Hematopoietic multipotent progenitor cell treated with erythropoietin and hydrocortisone succinate and interleukin-3 and kit ligand, for 15 days (in vitro differentiated cells): ENCODE data around the gene SCAMP4.

Experiments
- DNase-seq: peaks from one replicate; pipeline ENCODE4 v3.0.0-alpha.2; 2015; ENCODE audit warnings: low spot score

SCAMP4 gene

GRCh38 chr19:1938071-1938470, 32.9 kb downstream of the SCAMP4 start:
- no peak for DNase-seq

- no peak for DNase-seq
Measured at GRCh38 chr19:1941146-1942077, 36.2 kb downstream of the SCAMP4 start, which contains the start of gene CSNK1G2. TSS of gene CSNK1G2 (plus strand) at chr19:1941172. CDS start at chr19:1969773, 28,601 bp downstream.

- DNase-seq, result peak; percentile 40
Measured at GRCh38 chr19:1942078-1942933, 37.1 kb downstream of the SCAMP4 start.

- no peak for DNase-seq
Measured at GRCh38 chr19:1942934-1943555, 37.8 kb downstream of the SCAMP4 start.

- no peak for DNase-seq
Measured at GRCh38 chr19:1943661-1944087, 38.5 kb downstream of the SCAMP4 start.

- DNase-seq, result no peak
Measured at GRCh38 chr19:1944088-1944915, 39.1 kb downstream of the SCAMP4 start.

- DNase-seq, result no peak
Measured at GRCh38 chr19:1944916-1945561, 39.8 kb downstream of the SCAMP4 start.

GRCh38 chr19:1945899-1946298, 40.7 kb downstream of the SCAMP4 start:
- DNase-seq, result peak; percentile 37

- no peak for DNase-seq
Measured at GRCh38 chr19:1947651-1948209, 42.5 kb downstream of the SCAMP4 start.

- no peak for DNase-seq
Measured at GRCh38 chr19:1949304-1950101, 44.3 kb downstream of the SCAMP4 start.

- no peak for DNase-seq
Measured at GRCh38 chr19:1950640-1951039, 45.4 kb downstream of the SCAMP4 start.

- DNase-seq, result peak; percentile 26
Measured at GRCh38 chr19:1952635-1953034, 47.4 kb downstream of the SCAMP4 start.

- DNase-seq, result no peak
Measured at GRCh38 chr19:1953037-1953436, 47.8 kb downstream of the SCAMP4 start.

GRCh38 chr19:1953441-1954094, 48.4 kb downstream of the SCAMP4 start:
- DNase-seq, result no peak

GRCh38 chr19:1954532-1954933, 49.3 kb downstream of the SCAMP4 start:
- no peak for DNase-seq

GRCh38 chr19:1955171-1956121, 50.2 kb downstream of the SCAMP4 start:
- no peak for DNase-seq

GRCh38 chr19:1956122-1956494, 50.9 kb downstream of the SCAMP4 start:
- no peak for DNase-seq
